HL-60 (cell line): ENCODE results near the gene FLVCR1.

ENCODE experiments used
- CTCF ChIP-seq: IDR thresholded peaks from one replicate; pipeline ENCODE4 v1.5.1; 2011; ENCODE audit warnings: low read length, control low read depth, inconsistent platforms; ENCODE audit not compliant: insufficient read depth
- GABPA ChIP-seq: IDR thresholded peaks from 2 replicates; pipeline ENCODE4 v1.6.1; 2012; ENCODE audit warnings: low read depth
- POLR2AphosphoS5 ChIP-seq: IDR thresholded peaks from 2 replicates; pipeline ENCODE4 v1.6.1; 2012; ENCODE audit warnings: low read depth
- TF ChIP-seq, protein P1 (sequence below): IDR thresholded peaks from 2 replicates; pipeline ENCODE4 v1.6.1; 2012; ENCODE audit warnings: low read depth; ENCODE audit not compliant: insufficient replicate concordance

GRCh38 chr1:212941452-212941851 lies 83.4 kb downstream of the FLVCR1 start:
- TF ChIP-seq, protein P1, sequence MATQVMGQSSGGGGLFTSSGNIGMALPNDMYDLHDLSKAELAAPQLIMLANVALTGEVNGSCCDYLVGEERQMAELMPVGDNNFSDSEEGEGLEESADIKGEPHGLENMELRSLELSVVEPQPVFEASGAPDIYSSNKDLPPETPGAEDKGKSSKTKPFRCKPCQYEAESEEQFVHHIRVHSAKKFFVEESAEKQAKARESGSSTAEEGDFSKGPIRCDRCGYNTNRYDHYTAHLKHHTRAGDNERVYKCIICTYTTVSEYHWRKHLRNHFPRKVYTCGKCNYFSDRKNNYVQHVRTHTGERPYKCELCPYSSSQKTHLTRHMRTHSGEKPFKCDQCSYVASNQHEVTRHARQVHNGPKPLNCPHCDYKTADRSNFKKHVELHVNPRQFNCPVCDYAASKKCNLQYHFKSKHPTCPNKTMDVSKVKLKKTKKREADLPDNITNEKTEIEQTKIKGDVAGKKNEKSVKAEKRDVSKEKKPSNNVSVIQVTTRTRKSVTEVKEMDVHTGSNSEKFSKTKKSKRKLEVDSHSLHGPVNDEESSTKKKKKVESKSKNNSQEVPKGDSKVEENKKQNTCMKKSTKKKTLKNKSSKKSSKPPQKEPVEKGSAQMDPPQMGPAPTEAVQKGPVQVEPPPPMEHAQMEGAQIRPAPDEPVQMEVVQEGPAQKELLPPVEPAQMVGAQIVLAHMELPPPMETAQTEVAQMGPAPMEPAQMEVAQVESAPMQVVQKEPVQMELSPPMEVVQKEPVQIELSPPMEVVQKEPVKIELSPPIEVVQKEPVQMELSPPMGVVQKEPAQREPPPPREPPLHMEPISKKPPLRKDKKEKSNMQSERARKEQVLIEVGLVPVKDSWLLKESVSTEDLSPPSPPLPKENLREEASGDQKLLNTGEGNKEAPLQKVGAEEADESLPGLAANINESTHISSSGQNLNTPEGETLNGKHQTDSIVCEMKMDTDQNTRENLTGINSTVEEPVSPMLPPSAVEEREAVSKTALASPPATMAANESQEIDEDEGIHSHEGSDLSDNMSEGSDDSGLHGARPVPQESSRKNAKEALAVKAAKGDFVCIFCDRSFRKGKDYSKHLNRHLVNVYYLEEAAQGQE: no peak
- TF ChIP-seq CTCF (no peak), POLR2AphosphoS5 (no peak), GABPA (no peak)
